Skeletal muscle tissue (tissue), 4 donors: ENCODE data around the gene SBF2. TPM values are rescaled to one million over a fixed set of nuclear protein-coding genes. Genes with fewer than 3 reads are reported as not detected.

Experiments used
- H3K27ac ChIP-seq: one replicate; pipeline ENCODE4 v1.7.0; 2013; ENCODE audit warnings: mild to moderate bottlenecking, low read depth, low read length, inconsistent platforms
- H3K27me3 ChIP-seq, 3 donors: one replicate each; pipeline ENCODE4 v1.7.0; 2013; ENCODE audit warnings: low read length in 3 of 3; ENCODE audit not compliant: control insufficient read depth in 3 of 3, insufficient read depth in 3 of 3
- H3K36me3 ChIP-seq, 3 donors: one replicate each; pipeline ENCODE4 v1.7.0; 2013; ENCODE audit warnings: low read length in 3 of 3; ENCODE audit not compliant: control insufficient read depth in 3 of 3, insufficient read depth in 3 of 3
- H3K4me1 ChIP-seq, 3 donors: one replicate each; pipeline ENCODE4 v1.7.0; 2013; ENCODE audit warnings: low read length in 3 of 3, mild to moderate bottlenecking in 3 of 3; ENCODE audit not compliant: control insufficient read depth in 3 of 3, insufficient read depth in 3 of 3
- H3K4me3 ChIP-seq, 3 donors: one replicate each; pipeline ENCODE4 v1.7.0; 2013; ENCODE audit warnings: low read length in 3 of 3
- H3K9ac ChIP-seq, 3 donors: one replicate each; pipeline ENCODE4 v1.7.0; 2013; ENCODE audit warnings: low read length in 3 of 3, mild to moderate bottlenecking in 3 of 3, moderate library complexity in 2 of 3, low read depth in 1 of 3
- H3K9me3 ChIP-seq, 3 donors: one replicate each; pipeline ENCODE4 v1.7.0; 2013; ENCODE audit warnings: low read length in 3 of 3; ENCODE audit not compliant: control insufficient read depth in 3 of 3
- total RNA-seq: library from RNA; depleted of rRNA; stranded (reverse); fragments of >200 nt; gene quantifications from one replicate; pipeline ENCODE4 v1.2.3, GENCODE V29; 2014
- donor health status: Osteomylitis.

The SBF2 gene
- total RNA-seq, 1 donor from 2014 or later: 34.4 TPM

DNA sequence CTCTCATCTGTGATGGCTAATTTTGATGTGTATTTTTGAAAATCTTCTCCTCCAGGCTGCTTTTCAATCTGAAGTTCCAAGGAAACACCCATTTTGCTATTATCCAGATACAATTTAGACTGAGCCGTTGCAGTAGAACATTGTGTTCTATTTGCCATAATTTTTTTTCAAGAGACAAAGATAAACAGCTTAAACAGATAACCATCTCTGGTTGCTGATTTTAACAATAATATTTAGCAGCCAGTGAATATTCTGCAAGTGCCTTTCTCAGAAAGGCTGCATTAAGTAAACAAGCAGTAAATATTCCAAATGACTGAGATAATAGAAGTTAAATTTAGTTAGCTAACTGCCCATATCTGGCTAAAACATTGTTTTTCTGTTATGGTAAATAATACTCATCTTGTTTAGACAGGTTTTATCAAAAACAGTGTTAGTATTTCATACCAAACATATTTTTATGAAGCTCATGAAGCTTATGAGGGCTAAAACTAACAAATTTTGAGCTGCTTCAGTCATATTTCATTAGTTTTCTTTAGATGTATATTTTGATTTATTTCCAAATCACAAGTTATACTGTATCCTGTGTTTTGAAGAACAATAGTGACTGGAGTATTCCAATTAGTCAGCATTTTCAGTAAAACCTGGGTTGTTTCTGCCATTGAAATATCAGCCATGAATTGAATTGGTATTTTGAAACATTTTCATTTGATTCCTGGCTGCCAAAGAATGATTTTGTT is 206.7 kb downstream of the SBF2 start:
- H3K9ac ChIP-seq: no peak overlapping the region
- H3K36me3 ChIP-seq: no peaks in the 10 kb centered on the region

DNA sequence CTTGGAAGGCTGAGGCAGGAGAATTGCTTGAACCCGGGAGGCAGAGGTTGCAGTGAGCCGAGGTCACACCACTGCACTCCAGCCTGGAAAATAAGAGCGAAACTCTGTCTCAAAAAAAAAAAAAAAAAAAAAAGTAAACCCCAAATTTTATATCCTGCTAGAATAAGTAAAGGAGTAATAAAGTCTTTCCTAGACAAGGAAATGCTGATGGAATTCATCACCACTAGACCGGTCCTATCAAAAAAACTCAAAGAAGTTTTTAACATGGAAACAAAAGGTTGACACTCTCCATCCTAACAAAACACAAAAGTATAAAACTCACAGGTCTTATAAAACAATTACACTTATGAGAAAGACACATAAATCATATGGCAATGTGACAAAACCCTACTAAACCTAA is 213.9 kb downstream of the SBF2 start:
- Histone ChIP-seq H3K4me3 (no peak overlapping the region), H3K9ac (no peak overlapping the region), H3K27ac (no peak overlapping the region), H3K36me3 (no peaks in the 10 kb centered on the region), H3K27me3 (no peaks in the 10 kb centered on the region), H3K4me1 (no peaks in the 10 kb centered on the region), H3K9me3 (peaks cover 2 to 7% (median 4%) of the 10 kb centered on the region in 3 donors)

More for the DNA sequence above, 206.7 kb downstream of the SBF2 start:
- Histone ChIP-seq H3K27ac (no peak overlapping the region), H3K4me1 (no peaks in the 10 kb centered on the region), H3K9me3 (peaks cover 0 to 3% (median 0%) of the 10 kb centered on the region in 3 donors), H3K27me3 (no peaks in the 10 kb centered on the region), H3K4me3 (no peak overlapping the region)

DNA sequence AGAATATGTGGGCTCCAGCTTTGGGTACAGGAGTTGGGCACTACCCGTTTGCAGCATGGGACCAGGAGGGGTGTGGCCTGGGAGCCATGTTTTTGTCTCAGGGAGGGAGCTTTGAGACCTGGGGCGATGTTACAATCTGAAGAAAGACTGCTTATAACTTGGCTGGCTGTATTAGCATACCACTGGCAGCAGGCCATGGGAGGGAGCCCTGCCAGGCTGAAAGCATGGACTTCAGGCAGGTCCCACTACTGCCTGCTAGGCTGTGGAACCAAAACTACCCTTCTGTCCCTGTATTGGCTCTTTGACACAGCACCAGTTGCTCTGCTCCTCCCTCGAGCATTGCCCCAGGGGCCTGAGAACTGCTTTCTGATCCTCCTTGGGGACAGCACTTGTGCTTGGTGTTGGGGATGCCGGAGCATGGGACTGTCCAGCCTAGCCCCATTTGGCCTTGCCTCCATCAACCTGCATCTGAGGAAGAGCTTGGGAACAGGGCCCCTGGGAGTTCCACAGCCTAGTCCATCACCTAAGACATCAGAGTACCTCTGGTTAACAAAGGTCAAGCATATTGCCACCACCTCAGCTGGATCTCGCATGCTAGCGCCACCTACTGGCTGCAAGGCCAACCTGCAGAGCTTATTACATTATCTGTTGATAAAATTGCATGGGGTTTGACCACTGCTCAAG is 217.4 kb downstream of the SBF2 start:
- no peaks in the 10 kb centered on the region for H3K36me3 ChIP-seq
- no peak overlapping the region for H3K4me3 ChIP-seq
- peaks cover 2 to 4% (median 4%) of the 10 kb centered on the region in 3 donors for H3K9me3 ChIP-seq
- no peaks in the 10 kb centered on the region for H3K4me1 ChIP-seq
- H3K27me3 ChIP-seq: no peaks in the 10 kb centered on the region
- H3K27ac ChIP-seq: no peak overlapping the region
- no peak overlapping the region for H3K9ac ChIP-seq

GRCh38 chr11:10075141-10075540 is 218.9 kb downstream of the SBF2 start:
- Histone ChIP-seq H3K4me3 (no peak overlapping the region), H3K4me1 (no peaks in the 10 kb centered on the region), H3K36me3 (no peaks in the 10 kb centered on the region), H3K27ac (no peak overlapping the region), H3K27me3 (no peaks in the 10 kb centered on the region), H3K9ac (no peak overlapping the region), H3K9me3 (peaks cover 0 to 4% (median 2%) of the 10 kb centered on the region in 3 donors)

- Histone ChIP-seq H3K4me3 (no peak overlapping the region), H3K9ac (no peak overlapping the region), H3K4me1 (no peaks in the 10 kb centered on the region), H3K36me3 (no peaks in the 10 kb centered on the region), H3K9me3 (no peaks in the 10 kb centered on the region), H3K27ac (no peak overlapping the region), H3K27me3 (no peaks in the 10 kb centered on the region)
Observed at GRCh38 chr11:10072841-10073240, 221.2 kb downstream of the SBF2 start.

DNA sequence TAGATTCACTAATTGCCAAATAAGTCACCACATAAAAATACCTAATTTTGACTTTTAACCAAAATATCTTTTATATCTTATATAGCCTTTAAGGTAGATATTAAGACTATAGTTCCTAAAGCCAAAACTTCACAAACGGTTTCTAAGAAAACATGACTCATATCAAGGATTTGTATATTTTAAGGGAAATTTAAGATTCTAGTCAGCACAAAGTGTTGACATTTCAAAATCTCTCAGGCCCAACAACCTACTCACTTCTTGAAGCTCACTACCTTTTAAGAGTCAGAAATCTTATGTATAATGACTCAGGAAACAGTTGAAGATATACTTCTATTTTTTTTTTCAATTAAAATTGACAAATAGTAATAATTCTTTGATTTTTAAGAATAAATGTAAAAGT is 221.9 kb downstream of the SBF2 start:
- no peak overlapping the region for H3K4me3 ChIP-seq
- H3K9me3 ChIP-seq: no peaks in the 10 kb centered on the region
- no peaks in the 10 kb centered on the region for H3K36me3 ChIP-seq
- H3K27ac ChIP-seq: no peak overlapping the region
- no peak overlapping the region for H3K9ac ChIP-seq
- no peaks in the 10 kb centered on the region for H3K27me3 ChIP-seq
- no peaks in the 10 kb centered on the region for H3K4me1 ChIP-seq

GRCh38 chr11:10067629-10068300 is 226.3 kb downstream of the SBF2 start:
- H3K9me3 ChIP-seq: no peaks in the 10 kb centered on the region
- H3K27ac ChIP-seq: no peak overlapping the region
- H3K36me3 ChIP-seq: no peaks in the 10 kb centered on the region
- no peak overlapping the region for H3K4me3 ChIP-seq
- H3K4me1 ChIP-seq: no peaks in the 10 kb centered on the region
- H3K9ac ChIP-seq: no peak overlapping the region
- no peaks in the 10 kb centered on the region for H3K27me3 ChIP-seq

GRCh38 chr11:10066441-10066840 is 227.6 kb downstream of the SBF2 start:
- no peaks in the 10 kb centered on the region for H3K9me3 ChIP-seq
- no peak overlapping the region for H3K9ac ChIP-seq
- H3K27me3 ChIP-seq: no peaks in the 10 kb centered on the region
- no peak overlapping the region for H3K4me3 ChIP-seq
- H3K36me3 ChIP-seq: no peaks in the 10 kb centered on the region
- no peaks in the 10 kb centered on the region for H3K4me1 ChIP-seq
- H3K27ac ChIP-seq: no peak overlapping the region

GRCh38 chr11:10064828-10065227 is 229.2 kb downstream of the SBF2 start:
- no peaks in the 10 kb centered on the region for H3K27me3 ChIP-seq
- no peak overlapping the region for H3K27ac ChIP-seq
- no peaks in the 10 kb centered on the region for H3K36me3 ChIP-seq
- H3K9ac ChIP-seq: no peak overlapping the region
- H3K4me1 ChIP-seq: no peaks in the 10 kb centered on the region
- no peaks in the 10 kb centered on the region for H3K9me3 ChIP-seq
- H3K4me3 ChIP-seq: no peak overlapping the region

DNA sequence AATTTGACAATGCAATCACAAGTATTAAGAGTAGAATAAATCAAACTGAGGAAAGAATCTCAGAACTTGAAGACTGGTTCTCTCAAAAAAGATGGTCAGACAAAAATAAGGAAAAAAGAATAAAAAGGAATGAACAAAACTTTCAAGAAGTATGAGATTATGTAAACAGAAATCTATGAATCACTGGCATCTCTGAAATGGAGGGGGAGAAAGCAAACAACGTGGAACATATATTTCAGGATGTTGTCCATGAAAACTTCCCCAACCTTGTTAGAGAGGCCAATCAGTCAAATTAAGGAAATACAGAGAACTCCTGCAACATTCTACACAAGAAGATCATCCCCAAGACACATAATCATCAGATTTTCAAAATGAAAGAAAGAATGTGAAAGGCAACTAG is 235.7 kb downstream of the SBF2 start:
- H3K4me1 ChIP-seq: no peaks in the 10 kb centered on the region
- H3K9ac ChIP-seq: no peak overlapping the region
- H3K36me3 ChIP-seq: no peaks in the 10 kb centered on the region
- H3K27ac ChIP-seq: no peak overlapping the region
- peaks cover 0 to 2% (median 2%) of the 10 kb centered on the region in 3 donors for H3K9me3 ChIP-seq
- H3K4me3 ChIP-seq: no peak overlapping the region
- no peaks in the 10 kb centered on the region for H3K27me3 ChIP-seq
